GM18867 (cell line): Measurements from ENCODE around the gene ZNF281.
"Not testable (repeated sequence)": the region's sequence is repeated elsewhere in the genome, so short reads cannot be mapped to it uniquely, and the experiment has no call there.

Source experiments
- ATAC-seq: cut with Tn5 transposase; IDR thresholded peaks from one replicate; pipeline ENCODE4 v1.9.1; 2021; ENCODE audit warnings: mild to moderate bottlenecking, moderate library complexity; ENCODE audit not compliant: unreplicated experiment

ZNF281 gene

GRCh38 chr1:200432586-200432985 lies 22.8 kb upstream of the ZNF281 start:
- ATAC-seq, result no peak

- no peak for ATAC-seq
Observed at GRCh38 chr1:200429221-200429751, 19.4 kb upstream of the ZNF281 start.

DNA sequence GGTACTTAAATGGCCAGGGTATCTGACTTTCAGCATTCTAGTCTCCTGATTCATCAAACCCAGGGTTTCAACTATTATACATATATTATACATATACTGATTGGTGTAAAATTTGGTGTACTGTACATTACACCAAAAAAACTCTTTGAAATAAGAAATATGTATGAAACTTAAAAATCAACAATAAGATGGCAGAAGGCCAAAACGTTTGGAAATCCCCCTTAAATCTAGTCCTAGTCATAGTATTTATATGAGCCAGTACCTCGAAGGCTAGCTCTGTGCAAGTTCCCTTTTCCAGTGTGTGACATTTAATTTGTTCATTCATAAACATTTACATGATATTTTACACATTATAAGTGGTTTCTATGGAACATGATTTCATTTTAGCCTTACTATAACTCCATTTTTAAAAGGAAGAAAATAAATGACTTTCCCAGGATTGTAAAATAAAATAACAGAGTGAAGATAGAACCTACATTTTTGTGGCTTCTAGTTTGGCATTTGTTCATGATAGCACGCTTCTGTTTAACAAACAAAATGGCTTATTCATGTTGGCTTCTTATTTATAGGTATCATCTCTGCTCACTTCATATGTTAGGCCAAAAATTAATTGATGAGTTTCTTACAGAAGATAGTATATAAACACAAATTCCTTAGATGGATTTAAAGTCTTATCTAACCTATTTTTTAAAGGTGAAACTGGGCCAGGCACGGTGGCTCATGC lies 18.8 kb upstream of the ZNF281 start:
- ATAC-seq, result no peak

DNA sequence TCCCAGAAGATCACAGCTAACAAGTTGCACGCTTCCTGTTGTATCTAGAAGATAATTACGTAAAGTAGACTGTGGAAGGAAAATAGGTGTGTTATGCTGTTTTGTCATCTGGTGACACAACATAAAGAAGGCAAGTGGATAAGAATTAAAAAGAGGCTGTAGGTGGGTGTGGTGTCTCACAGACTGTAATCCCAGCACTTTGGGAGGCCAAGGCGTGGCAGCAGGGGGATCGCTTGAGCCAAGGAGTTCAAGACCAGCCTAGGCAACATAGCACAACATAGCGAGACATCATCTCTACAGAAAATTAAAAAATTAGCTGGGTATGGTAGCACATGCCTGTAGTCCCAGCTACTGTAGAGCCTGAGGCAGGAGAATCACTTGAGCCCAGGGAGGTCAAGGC lies 17.9 kb upstream of the ZNF281 start:
- ATAC-seq, result no peak

GRCh38 chr1:200426196-200426595 lies 16.4 kb upstream of the ZNF281 start:
- no peak for ATAC-seq

DNA sequence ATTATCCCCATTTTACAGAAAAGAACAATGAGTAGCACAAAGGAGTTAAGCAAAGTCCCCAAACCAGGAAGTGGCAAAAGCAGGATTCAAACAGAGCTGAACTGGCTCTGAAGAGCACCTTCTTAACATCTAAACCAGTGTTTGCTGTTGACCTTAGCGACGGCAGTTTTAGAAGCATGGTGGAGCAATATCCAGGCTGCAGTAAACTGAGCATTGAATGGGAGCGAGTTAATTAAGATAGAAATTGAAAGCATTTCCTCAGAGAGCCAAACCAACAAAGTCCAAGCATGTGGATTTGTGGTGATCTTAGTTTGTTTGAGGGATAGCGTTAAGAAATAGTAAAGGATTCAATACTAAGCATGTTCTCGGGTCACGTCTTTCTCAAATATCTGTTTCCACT lies 13.4 kb upstream of the ZNF281 start:
- no peak for ATAC-seq

GRCh38 chr1:200422211-200422610 lies 12.4 kb upstream of the ZNF281 start:
- no peak for ATAC-seq

DNA sequence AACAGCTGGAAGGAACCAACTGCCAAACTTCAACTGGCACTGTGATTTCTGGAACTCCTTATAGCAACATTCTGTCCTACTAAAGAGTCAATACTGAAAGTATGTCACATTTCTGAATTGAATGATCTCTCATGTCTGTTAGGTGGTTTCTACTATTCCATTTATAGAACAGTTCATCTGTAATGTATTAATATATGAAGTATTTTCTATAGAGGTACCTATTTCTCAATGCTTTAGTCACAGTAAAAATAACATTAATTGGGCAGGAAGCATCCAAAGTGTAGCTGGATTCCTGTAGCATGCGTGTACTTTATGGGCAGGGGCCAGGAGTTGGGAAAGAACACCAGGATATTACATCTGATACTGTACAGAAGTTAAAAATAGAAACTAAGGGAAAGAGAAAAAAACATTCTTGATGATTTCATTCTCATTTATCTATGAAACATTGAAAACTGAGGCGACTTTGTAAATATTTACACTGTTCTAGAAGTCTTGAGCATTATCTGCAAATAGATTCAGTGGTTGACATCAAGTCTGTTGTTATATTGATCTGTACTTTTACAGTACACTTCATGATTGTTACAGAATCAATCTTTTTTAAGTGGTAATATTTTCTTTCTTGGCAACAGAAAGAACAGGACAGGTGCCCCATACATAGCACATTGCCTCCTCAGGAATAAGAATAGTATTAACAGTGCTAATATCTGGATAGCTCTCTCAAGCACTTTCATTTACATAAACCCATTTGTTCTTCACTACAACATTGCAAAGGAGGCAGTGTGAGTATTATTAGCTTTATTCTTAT lies 6.2 kb upstream of the ZNF281 start:
- peak; percentile 91 for ATAC-seq

DNA sequence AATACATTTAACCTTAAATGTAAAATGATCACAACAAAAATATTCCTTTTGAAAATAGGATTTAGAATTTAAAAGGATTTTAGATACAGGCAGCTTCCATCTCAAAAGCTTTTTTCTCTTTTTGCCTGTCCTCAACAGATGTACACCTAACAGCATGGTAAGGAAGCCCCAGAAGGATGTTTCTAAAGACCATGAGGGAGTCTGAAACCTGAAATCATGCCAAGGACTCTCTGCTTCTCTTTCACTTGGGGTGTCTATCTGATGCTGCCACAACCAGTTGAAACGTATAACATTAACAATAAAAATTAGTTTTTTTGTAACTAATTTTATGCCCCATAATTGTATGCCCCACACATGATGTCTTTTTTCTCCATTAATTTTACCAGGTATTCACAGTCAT lies 5.4 kb upstream of the ZNF281 start:
- ATAC-seq, result peak; percentile 71

DNA sequence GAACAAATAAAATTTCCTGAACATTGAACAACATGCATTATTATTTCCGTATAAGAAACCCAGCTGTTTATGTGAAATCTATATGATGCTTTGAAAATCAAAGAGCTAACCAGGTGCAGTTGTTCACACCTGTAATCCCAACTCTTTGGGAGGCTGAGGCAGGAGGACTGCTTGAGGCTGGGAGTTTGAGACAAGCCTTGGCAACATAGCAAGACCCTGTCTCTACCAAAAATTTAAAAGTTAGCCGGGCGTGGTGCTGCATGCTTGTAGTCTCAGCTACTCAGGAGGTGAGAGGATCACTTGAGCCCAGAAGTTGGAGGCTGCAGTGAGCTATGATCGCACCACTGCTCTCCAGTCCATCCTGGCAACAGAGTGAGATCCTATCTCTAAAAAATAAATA lies 4.8 kb upstream of the ZNF281 start:
- no peak for ATAC-seq

GRCh38 chr1:200413766-200414165 lies 3.9 kb upstream of the ZNF281 start:
- ATAC-seq, result not testable (repeated sequence)

GRCh38 chr1:200411406-200412257 lies 1.8 kb upstream of the ZNF281 start:
- ATAC-seq, result no peak

DNA sequence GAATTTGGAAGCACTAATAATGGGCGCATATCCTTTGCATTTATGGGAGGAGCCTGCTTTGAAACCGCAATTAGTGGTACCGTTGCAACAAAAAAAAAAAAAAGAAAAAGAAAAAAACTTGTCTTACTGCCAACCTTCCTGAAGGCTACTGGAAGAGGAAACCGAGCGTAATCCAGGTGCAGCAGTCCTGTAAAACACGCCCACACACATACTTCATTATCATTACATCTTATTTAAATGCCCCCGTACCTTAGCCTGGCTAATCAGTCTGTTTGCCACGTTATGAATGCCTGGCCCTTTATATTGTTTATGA lies 686 bp upstream of the ZNF281 start:
- no peak for ATAC-seq

DNA sequence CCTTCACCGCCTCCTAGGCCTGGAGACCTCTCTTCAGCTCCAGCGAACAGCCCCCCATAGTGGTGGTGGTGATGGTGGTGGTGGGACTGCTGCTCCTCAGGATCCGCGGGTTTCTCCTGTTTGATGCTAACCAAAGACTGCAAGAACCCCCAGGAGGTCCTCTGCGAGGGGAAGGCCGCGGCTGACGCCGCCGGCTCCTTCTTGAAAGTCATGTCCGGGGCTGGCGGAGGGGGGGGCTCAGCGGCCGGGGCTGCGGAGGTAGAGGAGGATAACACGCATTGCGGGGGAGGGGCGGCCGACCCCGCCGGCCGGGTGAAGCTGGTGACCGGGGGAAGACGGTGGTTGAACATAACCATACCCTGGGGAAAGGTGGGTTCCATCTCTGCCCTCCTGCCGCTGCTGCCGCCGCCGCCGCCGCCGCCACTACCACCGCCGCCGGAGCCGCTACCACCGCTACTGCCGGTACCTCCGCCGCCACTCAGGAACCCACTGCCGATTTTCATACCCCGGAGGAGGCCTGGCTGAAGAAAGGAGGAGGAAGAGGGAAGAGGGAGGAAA lies 554 bp downstream of the ZNF281 start:
- peak; percentile 36 for ATAC-seq

GRCh38 chr1:200406161-200406797 lies 3.6 kb downstream of the ZNF281 start:
- ATAC-seq, result no peak

- ATAC-seq, result no peak
Observed at GRCh38 chr1:200405264-200405663, 4.6 kb downstream of the ZNF281 start.

DNA sequence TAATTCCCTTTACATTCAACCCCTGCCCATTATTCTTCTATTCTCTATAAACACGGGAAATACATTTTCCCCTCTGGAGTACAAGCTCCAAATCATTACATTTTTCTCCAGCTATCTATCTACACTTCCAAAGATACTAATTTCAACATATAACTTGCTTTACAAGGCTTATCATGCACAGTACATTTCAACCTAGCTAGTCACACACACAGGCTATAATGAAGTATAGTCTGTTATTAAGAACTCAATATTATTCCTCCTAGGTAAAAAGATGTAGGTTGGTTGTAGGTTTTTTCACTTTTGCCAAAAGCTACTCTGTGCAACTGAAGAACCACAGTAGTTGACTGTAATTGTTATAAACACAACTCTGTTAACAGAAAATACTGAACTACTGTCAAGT lies 8.1 kb downstream of the ZNF281 start:
- no peak for ATAC-seq

DNA sequence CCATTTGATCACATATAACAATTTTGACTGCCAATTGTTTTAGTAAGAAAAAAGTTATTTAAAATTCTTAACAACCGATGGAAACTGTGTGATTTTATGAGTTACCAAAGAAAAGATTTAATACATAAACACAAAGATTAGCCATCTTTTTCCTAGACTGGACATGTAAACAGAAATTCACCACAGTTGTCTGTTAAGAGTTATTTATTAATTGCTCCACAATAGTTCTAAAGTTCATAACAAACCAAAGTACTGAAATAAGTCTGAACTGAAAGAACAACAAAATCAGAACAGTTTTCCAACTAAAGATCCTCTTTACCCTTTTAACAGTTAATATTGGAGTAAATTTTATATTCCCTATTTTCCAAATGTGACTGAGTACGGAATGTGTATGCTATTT lies 8.6 kb downstream of the ZNF281 start:
- no peak for ATAC-seq

DNA sequence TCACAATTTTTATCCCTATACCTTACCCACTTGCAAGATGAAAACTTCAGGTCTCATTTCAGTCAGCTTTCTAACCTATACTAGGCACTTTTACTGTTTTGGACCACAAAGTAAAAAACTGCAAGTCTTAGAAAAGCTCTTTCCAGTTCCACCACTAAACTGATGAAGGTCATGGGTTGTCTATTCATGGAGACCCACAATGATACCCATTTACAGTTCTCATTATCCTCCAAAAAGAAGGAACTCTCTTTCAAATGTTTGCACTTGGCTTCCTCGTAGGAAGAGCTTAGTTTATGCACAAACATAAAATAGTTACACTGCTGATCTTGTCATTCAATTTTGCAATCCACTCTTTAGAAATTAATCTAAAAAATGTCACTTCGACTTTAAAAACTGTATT lies 9.3 kb downstream of the ZNF281 start:
- no peak for ATAC-seq

DNA sequence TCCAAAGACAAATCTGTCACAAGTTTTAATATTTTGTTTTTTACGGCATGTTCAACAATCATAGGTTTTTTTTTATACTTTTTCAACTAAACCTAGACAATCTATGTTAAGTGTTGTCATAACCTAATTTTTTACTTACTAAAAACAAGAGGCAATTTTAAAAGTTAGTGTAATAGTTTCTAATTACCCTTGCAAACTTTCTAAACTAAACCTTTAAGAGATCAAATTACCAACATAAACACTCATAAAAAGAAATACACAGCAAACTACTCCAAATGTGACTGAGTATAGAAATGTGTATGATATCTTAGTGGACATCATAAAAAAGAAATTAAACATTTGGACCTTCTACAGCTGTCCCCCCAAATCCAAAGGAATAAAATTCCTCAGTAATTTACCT lies 10.0 kb downstream of the ZNF281 start:
- no peak for ATAC-seq

GRCh38 chr1:200398373-200398772 lies 11.5 kb downstream of the ZNF281 start:
- no peak for ATAC-seq
